ENCODE data around the gene PPP1R37. TPM values are rescaled to one million over a fixed set of nuclear protein-coding genes. Genes with fewer than 3 reads are reported as not detected.
A peak's percentile ranks its signal among the peaks of the same experiment; 100 is the strongest.

Gene PPP1R37
- total and polyA plus RNA-seq, 2 donors (not counting 3 experiments of a cell fraction or from before 2014, with no cell fraction given), result 16.2 to 27.1 TPM

DNA sequence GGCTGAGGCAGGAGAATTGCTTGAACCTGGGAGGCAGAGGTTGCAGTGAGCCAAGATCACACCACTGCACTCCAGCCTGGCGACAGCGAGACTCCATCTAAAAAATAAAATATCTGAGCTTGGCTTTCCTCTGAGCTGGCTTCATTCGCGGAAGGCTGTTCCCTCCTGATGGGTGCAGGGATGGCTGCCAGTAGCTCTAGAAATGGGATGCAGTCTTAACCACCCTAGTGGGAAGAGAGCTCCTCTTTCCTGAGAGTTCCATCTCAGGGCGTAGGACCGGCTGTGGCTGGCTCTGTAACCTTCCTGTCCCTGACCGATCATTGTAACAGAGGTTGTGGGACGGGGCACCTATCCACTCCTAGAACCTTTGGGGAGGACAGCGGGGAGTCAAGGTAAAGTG, 32.4 kb downstream of the PPP1R37 start:
- dilution Hi-C loops (cut with MboI; ENCODE audit: extremely low pct_ligation_motif_present, low sequenced_read_pairs), result no loop called here
- peaks cover 37% of the 10 kb centered on the region for H3K79me2 ChIP-seq (ENCODE audit: control insufficient read depth, insufficient read depth, low read length)

DNA sequence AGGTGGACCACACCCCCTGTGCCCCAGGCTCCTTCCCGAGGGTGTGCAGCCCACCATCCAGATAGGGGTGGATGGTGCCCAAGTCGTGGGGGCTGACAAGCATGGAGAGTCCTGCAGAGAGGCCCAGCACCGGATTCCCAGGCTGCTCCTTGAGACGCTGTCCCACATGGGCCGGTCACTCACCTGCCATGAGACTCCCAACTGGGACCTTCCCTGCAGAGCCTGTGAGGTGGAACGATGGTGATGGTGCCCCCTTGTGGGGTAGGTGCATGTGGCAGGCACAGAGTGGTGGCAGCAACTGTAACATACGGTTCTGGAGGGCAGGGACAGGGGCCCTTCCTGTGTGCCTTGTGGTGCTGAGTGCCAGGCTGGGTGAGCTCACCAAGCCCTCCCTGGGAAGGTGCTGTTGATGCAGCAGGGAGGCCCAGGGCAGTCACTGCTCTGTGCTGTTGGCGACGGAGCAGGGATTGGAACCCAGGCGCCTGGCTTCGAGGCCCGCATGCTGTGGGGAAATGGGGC, 33.1 kb downstream of the PPP1R37 start:
- Histone ChIP-seq H2AFZ (ENCODE audit: low read depth, low read length) (no peak overlapping the region), H4K20me1 (replicated peaks; ENCODE audit: control insufficient read depth, extremely low read depth, insufficient read depth, low read length) (no peaks in the 10 kb centered on the region), H3K27ac (ENCODE audit: insufficient read depth, low read depth, low read length) (no peak overlapping the region), H3K79me2 (ENCODE audit: control insufficient read depth, insufficient read depth, low read length) (peaks cover 35% of the 10 kb centered on the region), H3K4me1 (ENCODE audit: control insufficient read depth, extremely low read depth, insufficient read depth, low read length) (peaks cover 4% of the 10 kb centered on the region), H3K36me3 (ENCODE audit: control insufficient read depth in 2 of 2, extremely low read depth in 1 of 2, insufficient read depth in 2 of 2, low read length in 2 of 2) (no peaks in the 10 kb centered on the region), H3K9me1 (replicated peaks; ENCODE audit: control insufficient read depth, extremely low read depth, insufficient read depth, low read length) (no peaks in the 10 kb centered on the region), H3K9ac (replicated peaks; ENCODE audit: extremely low read depth, insufficient read depth, low read length) (no peak overlapping the region), H3K27me3 (ENCODE audit: control insufficient read depth in 2 of 2, insufficient read depth in 2 of 2, low read length in 2 of 2) (no peaks in the 10 kb centered on the region), H3K4me3 (replicated peaks in 1 of 3; ENCODE audit: insufficient read depth in 1 of 3, low read depth in 1 of 3, low read length in 3 of 3) (no peak overlapping the region), H3K9me3 (replicated peaks; ENCODE audit: control insufficient read depth, insufficient read depth, low read length) (no peaks in the 10 kb centered on the region), H3K4me2 (ENCODE audit: insufficient read depth, low read length) (no peak overlapping the region)
- ChIA-PET CTCF (interaction anchor here (1.0 to 3.4 kb wide), 7 partner anchors 10 to 57 kb away, joined by 3 to 21 read pairs (median 6); partner anchors contain the start of gene PPP1R37), POLR2A (interaction anchor here (0.6 kb wide), 1 partner anchor 399 kb away, joined by 5 read pairs; no protein-coding TSS in a partner anchor)
- peak; percentile 78 for FAIRE-seq
- intact Hi-C loops (cut with micrococcal nuclease) (loop anchor here (1.0 to 5.0 kb wide), 2 partner anchors 34 to 109 kb away; partner anchors contain the start of gene PPP1R37), dilution Hi-C loops (cut with MboI; ENCODE audit: extremely low pct_ligation_motif_present, low sequenced_read_pairs) (no loop called here)
- DNase-seq (ENCODE audit: low read depth, low spot score), result peak; percentile 52
- no peak for TF ChIP-seq POLR2A (IDR thresholded peaks at IDR 0.05; ENCODE audit: low read depth, low read length)
- TF ChIP-seq JUN (IDR thresholded peaks at IDR 0.05; ENCODE audit: borderline replicate concordance, insufficient read depth, insufficient read length, low read depth), result no peak
- TF ChIP-seq, protein P1, sequence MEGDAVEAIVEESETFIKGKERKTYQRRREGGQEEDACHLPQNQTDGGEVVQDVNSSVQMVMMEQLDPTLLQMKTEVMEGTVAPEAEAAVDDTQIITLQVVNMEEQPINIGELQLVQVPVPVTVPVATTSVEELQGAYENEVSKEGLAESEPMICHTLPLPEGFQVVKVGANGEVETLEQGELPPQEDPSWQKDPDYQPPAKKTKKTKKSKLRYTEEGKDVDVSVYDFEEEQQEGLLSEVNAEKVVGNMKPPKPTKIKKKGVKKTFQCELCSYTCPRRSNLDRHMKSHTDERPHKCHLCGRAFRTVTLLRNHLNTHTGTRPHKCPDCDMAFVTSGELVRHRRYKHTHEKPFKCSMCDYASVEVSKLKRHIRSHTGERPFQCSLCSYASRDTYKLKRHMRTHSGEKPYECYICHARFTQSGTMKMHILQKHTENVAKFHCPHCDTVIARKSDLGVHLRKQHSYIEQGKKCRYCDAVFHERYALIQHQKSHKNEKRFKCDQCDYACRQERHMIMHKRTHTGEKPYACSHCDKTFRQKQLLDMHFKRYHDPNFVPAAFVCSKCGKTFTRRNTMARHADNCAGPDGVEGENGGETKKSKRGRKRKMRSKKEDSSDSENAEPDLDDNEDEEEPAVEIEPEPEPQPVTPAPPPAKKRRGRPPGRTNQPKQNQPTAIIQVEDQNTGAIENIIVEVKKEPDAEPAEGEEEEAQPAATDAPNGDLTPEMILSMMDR (IDR thresholded peaks at IDR 0.05; ENCODE audit: extremely low read depth in 1 of 2, insufficient read depth in 1 of 2, low read depth in 1 of 2, low read length in 2 of 2), result peak; percentile 74 to 84
- no peak for TF ChIP-seq MYC (IDR thresholded peaks at IDR 0.05; ENCODE audit: low read depth, low read length)
- TF ChIP-seq FOS (IDR thresholded peaks at IDR 0.05; ENCODE audit: borderline replicate concordance, insufficient read depth, low read length), result no peak
- no peak for TF ChIP-seq POLR2AphosphoS5 (IDR thresholded peaks at IDR 0.05; ENCODE audit: insufficient read depth, low read depth, low read length)
- TF ChIP-seq MAX (IDR thresholded peaks at IDR 0.05; ENCODE audit: insufficient read depth, insufficient read length), result no peak
- no TSS peak for BruUV-seq (replicated peaks)

More for the DNA sequence above, 32.4 kb downstream of the PPP1R37 start:
- H4K20me1 ChIP-seq (replicated peaks; ENCODE audit: control insufficient read depth, extremely low read depth, insufficient read depth, low read length), result no peaks in the 10 kb centered on the region
- DNase-seq (ENCODE audit: low read depth, low spot score), result no peak
- no TSS peak for BruUV-seq (replicated peaks)
- no peak overlapping the region for H3K4me3 ChIP-seq (replicated peaks in 1 of 3; ENCODE audit: insufficient read depth in 1 of 3, low read depth in 1 of 3, low read length in 3 of 3)
- POLR2A ChIA-PET, result interaction anchor here (0.6 kb wide), 1 partner anchor 399 kb away, joined by 5 read pairs; no protein-coding TSS in a partner anchor
- no peak overlapping the region for H3K9ac ChIP-seq (replicated peaks; ENCODE audit: extremely low read depth, insufficient read depth, low read length)
- intact Hi-C loops (cut with micrococcal nuclease), result loop anchor here (5.0 kb wide), 1 partner anchor 33 kb away; the partner anchor contains the start of gene PPP1R37
- FAIRE-seq, result no peak
- H3K27me3 ChIP-seq (ENCODE audit: control insufficient read depth in 2 of 2, insufficient read depth in 2 of 2, low read length in 2 of 2), result no peaks in the 10 kb centered on the region
- peaks cover under 1% of the 10 kb centered on the region for H3K4me1 ChIP-seq (ENCODE audit: control insufficient read depth, extremely low read depth, insufficient read depth, low read length)
- CTCF ChIA-PET, result interaction anchor here (1.0 to 3.4 kb wide), 13 partner anchors 10 to 108 kb away, joined by 3 to 21 read pairs (median 5); partner anchors contain the start of gene PPP1R37
- H3K9me3 ChIP-seq (replicated peaks; ENCODE audit: control insufficient read depth, insufficient read depth, low read length), result no peaks in the 10 kb centered on the region
- no peaks in the 10 kb centered on the region for H3K9me1 ChIP-seq (replicated peaks; ENCODE audit: control insufficient read depth, extremely low read depth, insufficient read depth, low read length)
- no peak for TF ChIP-seq EZH2 (IDR thresholded peaks at IDR 0.05; ENCODE audit: borderline replicate concordance, low read depth, low read length, severe bottlenecking)
- TF ChIP-seq, protein P1 (IDR thresholded peaks at IDR 0.05; ENCODE audit: extremely low read depth in 1 of 2, insufficient read depth in 1 of 2, low read depth in 1 of 2, low read length in 2 of 2), result no peak
- H3K4me2 ChIP-seq (ENCODE audit: insufficient read depth, low read length), result no peak overlapping the region
- no peaks in the 10 kb centered on the region for H3K36me3 ChIP-seq (ENCODE audit: control insufficient read depth in 2 of 2, extremely low read depth in 1 of 2, insufficient read depth in 2 of 2, low read length in 2 of 2)
- H3K27ac ChIP-seq (ENCODE audit: insufficient read depth, low read depth, low read length), result no peak overlapping the region
- no peak overlapping the region for H2AFZ ChIP-seq (ENCODE audit: low read depth, low read length)

All from endothelial cell of umbilical vein (primary cell).